Measurements from ENCODE around the gene SSBP2. TPM values are rescaled to one million over a fixed set of nuclear protein-coding genes. Genes with fewer than 3 reads are reported as not detected.

SSBP2 gene
- total RNA-seq, 1 donor from 2014 or later, result 7.9 TPM

DNA sequence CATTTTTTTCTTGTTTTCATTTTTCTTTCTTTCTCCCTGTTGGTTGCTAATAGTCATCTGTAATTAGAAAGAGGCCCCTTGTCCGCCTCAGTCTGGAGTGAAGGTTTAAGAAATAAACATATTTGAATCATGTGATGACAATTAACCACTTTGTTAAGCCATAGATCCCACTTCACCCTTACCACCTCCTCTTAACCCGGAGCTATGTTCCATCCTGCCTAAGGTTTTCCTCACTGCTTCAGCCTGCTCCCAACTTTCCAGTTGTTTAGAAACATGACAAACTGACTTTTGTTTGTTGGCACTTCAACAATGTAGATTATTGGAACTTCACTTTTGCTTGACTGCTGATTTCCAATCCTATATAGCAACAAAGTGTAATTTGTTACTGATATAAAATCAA is 37.4 kb upstream of the SSBP2 start:
- FAIRE-seq (no peak), DNase-seq (ENCODE audit: low read depth) (no peak)
- no peaks in the 10 kb centered on the region for H3K27me3 ChIP-seq (ENCODE audit: control insufficient read depth, insufficient read depth, low read length)
- no peaks in the 10 kb centered on the region for H3K36me3 ChIP-seq (ENCODE audit: control insufficient read depth, insufficient read depth, low read length)
- no peak overlapping the region for H3K4me3 ChIP-seq (ENCODE audit: low read depth, low read length)
- TF ChIP-seq CTCF (IDR thresholded peaks at IDR 0.05; ENCODE audit: insufficient read depth, low read length, severe bottlenecking), result no peak

DNA sequence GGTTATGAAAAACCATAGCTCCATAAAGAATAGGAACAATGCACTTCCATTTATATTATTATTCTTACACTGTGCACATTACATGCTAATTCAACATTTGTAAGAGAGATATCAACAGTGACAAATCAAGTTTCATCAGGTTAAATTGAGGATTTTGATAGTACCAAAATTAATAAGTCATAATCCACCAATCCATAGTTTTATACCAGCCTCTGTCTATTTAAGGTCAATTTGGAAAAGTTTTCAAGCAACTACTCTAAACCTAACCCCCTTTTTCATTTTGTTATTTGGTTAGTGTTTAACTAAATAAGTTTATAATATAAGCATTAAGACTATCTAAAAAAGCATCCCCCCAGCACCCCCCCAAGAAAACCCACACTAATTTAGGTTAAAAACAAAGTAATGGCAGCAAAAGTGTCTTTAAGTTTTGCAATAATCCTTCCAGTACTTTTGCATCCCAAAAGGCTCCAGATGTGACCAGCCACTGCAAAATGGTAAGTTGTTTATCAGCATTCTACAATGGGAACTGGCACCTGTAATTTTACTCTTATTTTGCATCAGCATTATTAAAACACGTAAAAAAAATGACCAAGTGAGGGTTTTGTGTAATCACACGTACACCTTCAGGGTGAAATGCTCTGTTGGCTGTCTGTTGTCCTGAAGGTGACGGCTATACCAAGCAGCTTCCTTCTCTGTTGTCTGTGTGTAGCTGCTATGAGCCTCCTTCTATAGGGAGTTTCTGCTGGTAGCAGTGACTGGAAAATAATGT is 36.8 kb upstream of the SSBP2 start:
- FAIRE-seq, result no peak

DNA sequence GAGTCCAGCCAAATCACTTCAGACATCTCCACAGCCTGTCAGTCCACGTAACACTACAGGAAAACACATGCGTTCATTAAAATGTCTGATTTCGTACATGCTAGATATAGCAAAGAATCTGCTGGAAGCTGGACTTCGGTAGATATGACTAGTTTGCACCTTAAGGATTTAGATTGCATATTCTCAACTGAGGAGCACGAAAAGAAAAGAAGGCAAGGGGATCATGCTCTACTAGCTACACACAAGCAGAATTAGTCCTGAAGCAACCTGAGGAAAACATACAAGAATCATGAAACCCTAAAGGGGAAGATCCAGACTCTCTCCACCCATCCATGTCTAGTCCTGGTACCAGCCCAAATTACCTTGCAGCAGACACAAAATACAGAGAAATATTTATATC is 36.1 kb upstream of the SSBP2 start:
- no peak overlapping the region for H3K4me3 ChIP-seq (ENCODE audit: low read depth, low read length)
- no peak for DNase-seq (ENCODE audit: low read depth)
- no peaks in the 10 kb centered on the region for H3K36me3 ChIP-seq (ENCODE audit: control insufficient read depth, insufficient read depth, low read length)
- no peaks in the 10 kb centered on the region for H3K27me3 ChIP-seq (ENCODE audit: control insufficient read depth, insufficient read depth, low read length)
- no peak for TF ChIP-seq CTCF (IDR thresholded peaks at IDR 0.05; ENCODE audit: insufficient read depth, low read length, severe bottlenecking)
- no peak for FAIRE-seq

More for the DNA sequence above, 36.8 kb upstream of the SSBP2 start:
- no peaks in the 10 kb centered on the region for H3K36me3 ChIP-seq (ENCODE audit: control insufficient read depth, insufficient read depth, low read length)
- TF ChIP-seq CTCF (IDR thresholded peaks at IDR 0.05; ENCODE audit: insufficient read depth, low read length, severe bottlenecking), result no peak
- no peak overlapping the region for H3K4me3 ChIP-seq (ENCODE audit: low read depth, low read length)
- H3K27me3 ChIP-seq (ENCODE audit: control insufficient read depth, insufficient read depth, low read length), result no peaks in the 10 kb centered on the region
- peak; percentile 72 for DNase-seq (ENCODE audit: low read depth)

- no peak overlapping the region for H3K4me3 ChIP-seq (ENCODE audit: low read depth, low read length)
- no peaks in the 10 kb centered on the region for H3K27me3 ChIP-seq (ENCODE audit: control insufficient read depth, insufficient read depth, low read length)
- H3K36me3 ChIP-seq (ENCODE audit: control insufficient read depth, insufficient read depth, low read length), result no peaks in the 10 kb centered on the region
- TF ChIP-seq CTCF (IDR thresholded peaks at IDR 0.05; ENCODE audit: insufficient read depth, low read length, severe bottlenecking), result no peak
- DNase-seq (ENCODE audit: low read depth), result peak; percentile 97
- peak; percentile 58 for FAIRE-seq
These were observed 35.6 kb upstream of the SSBP2 start for GRCh38 chr5:81786496-81786895.

- Histone ChIP-seq H3K27me3 (ENCODE audit: control insufficient read depth, insufficient read depth, low read length) (no peaks in the 10 kb centered on the region), H3K4me3 (ENCODE audit: low read depth, low read length) (no peak overlapping the region), H3K36me3 (ENCODE audit: control insufficient read depth, insufficient read depth, low read length) (no peaks in the 10 kb centered on the region)
- TF ChIP-seq CTCF (IDR thresholded peaks at IDR 0.05; ENCODE audit: insufficient read depth, low read length, severe bottlenecking), result no peak
- FAIRE-seq (no peak), DNase-seq (ENCODE audit: low read depth) (no peak)
These were observed 34.4 kb upstream of the SSBP2 start for GRCh38 chr5:81785322-81785721.

- H3K27me3 ChIP-seq (ENCODE audit: control insufficient read depth, insufficient read depth, low read length), result no peaks in the 10 kb centered on the region
- DNase-seq (ENCODE audit: low read depth) (no peak), FAIRE-seq (no peak)
- H3K4me3 ChIP-seq (ENCODE audit: low read depth, low read length), result no peak overlapping the region
- TF ChIP-seq CTCF (IDR thresholded peaks at IDR 0.05; ENCODE audit: insufficient read depth, low read length, severe bottlenecking), result no peak
- H3K36me3 ChIP-seq (ENCODE audit: control insufficient read depth, insufficient read depth, low read length), result no peaks in the 10 kb centered on the region
These were observed 32.5 kb upstream of the SSBP2 start for GRCh38 chr5:81783401-81783800.
